GM21529 (cell line): ENCODE measurements around the gene SERPINE1.

Experiments used
- ATAC-seq: cut with Tn5 transposase; IDR thresholded peaks from one replicate; pipeline ENCODE4 v1.9.1; 2021; ENCODE audit not compliant: unreplicated experiment

Gene SERPINE1

DNA sequence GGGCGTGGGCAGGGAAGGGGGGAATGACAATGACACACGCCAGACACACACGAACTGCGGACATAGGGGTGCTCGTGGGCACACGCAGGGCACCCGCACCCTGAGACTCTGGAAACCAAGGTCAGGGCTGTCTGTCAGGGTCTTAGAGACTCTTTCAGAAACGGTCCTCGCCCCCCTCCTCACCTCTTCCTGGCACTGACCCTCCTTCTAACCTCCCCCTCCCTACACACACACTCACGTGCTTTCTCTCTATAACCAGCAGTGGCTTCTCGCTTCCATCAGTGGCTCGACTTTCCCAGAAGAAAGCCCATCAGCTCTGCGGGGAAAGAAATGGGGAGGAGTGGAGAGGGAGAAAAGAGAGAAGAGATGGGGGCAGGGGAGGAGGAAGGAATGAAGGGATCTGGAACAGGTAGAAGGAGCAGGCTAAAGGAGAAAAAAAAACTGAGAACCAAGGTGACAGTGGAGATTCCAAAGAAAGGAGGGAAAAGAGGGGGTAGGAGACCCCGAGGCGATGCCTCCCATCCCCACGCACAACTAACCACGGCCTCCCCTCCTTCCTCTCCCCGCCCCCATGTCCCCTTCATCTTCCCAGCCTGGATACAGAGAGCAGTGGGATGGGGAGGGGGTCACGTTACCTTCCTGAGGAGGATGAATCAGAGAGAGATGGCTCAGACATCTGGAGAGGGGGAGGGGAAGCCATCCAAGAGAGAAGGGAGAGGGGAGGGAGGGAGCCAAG lies 40.2 kb downstream of the SERPINE1 start:
- no peak for ATAC-seq

DNA sequence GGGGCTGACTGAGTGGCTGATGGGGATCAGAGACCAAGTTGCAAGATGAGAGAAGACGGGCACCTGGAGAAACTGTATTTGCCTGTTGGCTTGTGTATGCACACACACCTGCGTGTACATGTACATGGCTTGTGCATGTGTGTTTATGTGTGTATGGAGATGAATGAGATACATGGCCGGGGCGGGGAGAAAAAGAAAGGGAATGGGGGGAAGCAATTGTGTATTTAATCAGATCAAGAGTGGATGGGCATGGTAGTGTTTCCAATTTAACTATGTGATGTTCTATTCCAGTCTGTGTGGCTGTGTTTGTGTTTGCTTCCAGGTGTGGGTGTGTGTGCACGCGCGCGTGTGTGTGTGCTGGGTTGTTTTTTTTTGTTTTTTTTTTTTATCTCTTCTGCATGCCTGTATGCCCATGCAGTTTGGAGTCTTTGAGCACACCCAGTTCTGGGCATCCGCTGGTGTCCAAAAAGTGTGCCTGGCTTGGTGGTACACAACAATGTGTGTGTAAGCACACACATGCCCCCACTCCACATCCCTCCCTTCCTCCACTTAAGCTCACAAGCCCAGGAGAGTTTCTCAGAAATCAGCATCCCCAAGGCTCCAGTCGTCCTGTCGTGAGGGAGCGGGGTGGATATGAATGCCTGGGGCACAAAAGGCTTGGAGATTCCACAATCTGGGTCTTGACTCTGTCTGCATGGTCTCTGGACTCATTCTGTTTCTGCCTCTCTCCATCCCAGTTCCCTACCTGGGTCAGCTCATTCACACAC lies 40.9 kb downstream of the SERPINE1 start:
- no peak for ATAC-seq

DNA sequence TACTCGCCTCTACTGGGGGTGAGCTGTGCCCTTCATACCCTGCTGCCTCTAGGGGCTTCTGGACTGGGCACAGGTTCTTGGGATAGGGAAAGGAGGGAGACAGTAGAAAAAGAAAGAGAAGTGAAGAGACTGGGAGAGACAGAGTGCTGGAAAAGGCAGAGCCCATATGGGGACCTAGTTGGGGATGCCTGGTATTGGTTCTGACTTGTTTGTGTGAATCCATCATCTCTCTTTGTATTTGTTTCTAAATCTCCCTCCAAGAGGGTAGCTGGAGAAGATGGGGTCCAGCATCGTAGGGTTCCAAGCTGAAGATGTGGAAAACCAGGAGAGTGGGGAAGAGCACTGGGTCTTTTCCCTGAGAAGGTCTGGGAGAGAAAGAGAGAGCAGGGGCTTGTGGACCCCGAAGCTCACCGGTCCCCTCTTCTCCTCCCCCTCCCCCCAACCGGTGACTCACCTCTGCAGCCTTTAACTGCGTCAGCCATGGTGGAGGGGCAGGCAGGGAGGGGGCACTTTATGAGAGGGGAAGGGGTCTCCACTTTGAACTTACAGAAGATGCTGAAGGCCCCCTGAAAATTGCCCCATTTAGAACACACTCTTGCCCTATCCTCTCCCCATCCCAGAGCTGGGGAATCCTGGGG lies 41.6 kb downstream of the SERPINE1 start:
- no peak for ATAC-seq

DNA sequence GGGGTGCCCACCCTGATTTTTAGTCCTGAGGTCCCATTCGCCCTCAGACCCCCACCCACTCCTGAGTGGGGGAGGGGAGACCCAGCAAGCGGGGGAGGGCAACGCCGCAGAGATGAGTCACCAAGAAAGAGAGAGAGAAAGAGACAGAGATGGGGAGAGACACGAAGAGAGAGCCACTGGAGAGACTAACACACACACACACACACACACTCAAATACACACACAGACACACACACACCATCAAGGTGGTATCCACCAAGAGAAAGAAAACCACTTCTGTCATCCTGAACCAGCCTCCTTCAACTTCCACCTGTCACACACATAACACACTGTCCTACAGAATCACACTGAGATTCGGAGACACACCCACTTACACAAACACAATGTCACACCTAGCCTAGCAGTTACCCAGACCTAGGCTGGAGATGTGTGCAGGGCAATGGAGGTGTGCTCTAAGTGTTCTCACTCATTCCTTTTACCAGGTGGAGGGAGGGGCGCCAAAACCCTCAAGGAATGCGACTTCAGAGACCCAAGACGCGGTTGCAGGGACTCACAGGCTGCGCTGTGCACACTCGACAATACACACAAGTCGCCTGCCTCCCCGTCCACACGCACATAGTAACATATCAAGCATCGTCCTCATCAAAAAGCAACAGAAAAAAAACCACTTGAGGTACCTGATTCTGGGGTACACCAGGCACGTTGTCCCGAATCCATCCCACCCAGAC lies 42.4 kb downstream of the SERPINE1 start:
- ATAC-seq: no peak

DNA sequence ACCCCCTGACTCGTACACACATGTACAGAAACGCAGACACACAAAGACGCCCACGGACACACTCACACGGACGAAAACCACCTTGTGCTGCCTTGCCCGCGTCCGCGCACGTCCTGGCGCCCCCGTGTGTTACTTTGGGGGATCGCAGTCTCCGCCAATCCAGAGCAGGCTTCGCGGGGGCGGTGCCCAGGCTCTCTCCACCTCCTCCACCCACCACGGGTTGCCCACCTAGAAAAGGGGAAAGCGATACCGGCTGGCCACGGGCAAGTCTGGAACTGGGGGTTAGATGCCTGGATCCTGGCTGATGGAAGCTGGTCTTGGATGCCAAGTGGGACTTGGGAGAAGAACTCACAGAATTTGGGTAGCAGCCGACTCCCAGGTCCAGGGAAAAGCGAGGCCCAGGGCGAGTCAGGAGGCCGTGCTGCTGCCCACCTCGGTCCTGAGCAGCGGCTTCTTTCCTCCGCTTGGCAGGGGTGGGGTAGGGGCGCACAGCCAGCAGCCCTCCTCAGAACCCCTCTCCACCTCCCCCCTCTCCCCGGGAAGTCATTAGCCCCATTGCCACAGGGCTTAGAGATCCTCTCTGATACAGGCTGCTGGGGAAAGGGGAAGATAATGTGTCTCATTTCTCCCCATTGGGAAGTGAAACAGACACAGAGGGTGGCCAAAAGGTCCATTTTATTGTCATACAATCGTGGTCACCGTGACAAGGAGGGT lies 43.1 kb downstream of the SERPINE1 start:
- ATAC-seq: no peak

DNA sequence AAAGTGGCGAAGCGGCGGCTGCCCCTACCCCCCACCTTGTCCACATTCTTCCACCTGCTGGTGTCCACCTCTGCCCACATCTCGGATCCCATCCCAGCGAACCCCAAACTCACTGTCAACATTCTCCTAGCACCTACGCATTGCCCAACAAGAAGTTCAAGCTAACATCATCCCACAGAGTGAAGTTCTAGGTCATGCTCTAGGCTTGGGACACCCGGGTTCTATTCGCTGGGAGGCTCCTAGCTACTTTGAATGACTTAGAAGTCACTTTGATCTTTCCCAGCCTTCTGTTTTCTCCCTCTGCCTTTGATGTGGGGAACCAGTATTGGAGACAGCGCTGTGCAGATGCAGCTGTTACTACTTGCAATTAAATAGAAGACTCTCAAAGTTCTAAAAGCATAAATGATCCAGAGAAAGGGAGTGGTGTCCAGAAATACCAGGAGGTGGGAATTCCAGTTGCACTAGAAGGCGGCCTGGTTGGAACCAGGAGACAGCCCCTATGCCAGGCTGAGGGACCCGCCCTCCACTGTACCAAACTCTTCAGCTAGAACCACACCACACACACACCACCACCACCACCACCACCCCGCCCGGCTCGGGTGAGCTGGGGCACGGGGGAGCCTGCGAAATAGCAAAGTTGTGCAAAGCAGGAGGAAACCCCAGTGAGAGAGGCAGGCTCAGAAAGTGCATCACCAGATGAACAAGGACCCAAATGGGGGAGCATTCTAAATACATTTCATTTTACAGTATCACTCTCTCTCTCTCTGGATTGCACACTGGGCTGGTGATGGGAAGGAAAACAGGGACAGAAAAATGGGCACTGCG lies 43.9 kb downstream of the SERPINE1 start:
- no peak for ATAC-seq

DNA sequence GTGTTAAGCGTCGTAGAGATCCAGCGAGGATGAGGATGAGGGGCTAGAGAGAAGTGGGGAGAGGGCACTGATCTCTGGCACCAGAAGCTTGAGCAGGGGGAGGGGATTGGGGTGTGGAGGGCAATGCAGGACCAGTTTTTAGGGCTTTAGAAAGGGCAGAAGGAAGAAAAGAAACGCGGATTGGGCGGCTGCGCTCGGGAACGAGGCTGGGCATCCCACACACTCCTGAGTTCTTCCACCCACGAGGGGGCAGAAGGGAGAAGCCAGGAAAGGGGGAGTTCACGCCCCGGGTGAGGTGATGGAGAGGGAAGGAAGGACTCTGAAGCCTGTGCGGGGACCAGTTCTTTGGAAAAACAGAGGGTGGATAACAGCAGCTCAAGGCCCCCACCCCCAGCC lies 44.5 kb downstream of the SERPINE1 start:
- ATAC-seq: no peak

DNA sequence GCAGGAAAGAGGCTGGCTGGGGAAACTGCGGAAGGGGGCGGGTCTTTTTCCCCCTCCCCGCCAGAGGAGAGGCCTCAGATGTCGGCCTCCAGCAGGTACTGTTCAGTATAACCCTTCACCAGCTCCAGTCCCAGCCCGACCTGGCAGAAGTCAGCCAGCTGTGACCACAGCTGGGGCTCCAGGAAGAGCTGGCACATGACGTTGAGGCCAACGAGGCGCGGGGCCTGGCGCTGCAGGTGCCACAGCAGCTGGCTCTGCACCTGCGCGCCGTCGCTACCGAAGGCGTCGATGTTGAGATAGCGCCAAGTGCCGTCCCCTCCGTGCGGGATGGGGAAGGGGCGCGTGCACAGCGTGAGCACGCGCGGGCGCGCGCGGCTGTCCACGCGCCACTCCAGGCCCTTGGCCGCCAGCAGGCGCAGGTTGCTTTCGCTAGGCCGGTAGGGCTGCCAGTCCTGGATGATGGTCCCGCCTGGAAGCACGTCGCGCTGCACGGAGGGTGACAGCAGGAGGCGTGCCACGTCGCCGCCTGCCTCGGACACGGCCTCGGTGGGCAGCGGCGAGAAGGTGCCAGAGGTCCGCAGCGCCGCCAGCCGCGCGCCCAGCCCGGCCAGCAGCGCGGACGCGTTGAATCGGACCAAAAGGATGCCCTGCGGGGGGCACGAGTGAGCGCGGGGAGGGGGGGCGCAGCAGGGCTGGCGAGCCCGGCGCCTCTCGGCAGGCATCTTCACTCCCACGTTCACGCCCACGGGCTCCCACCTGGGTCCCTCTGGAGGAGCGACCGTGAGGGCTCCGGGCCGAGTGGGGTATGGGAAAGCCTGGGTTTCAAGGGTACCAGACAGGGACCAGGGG lies 45.3 kb downstream of the SERPINE1 start:
- ATAC-seq: no peak

DNA sequence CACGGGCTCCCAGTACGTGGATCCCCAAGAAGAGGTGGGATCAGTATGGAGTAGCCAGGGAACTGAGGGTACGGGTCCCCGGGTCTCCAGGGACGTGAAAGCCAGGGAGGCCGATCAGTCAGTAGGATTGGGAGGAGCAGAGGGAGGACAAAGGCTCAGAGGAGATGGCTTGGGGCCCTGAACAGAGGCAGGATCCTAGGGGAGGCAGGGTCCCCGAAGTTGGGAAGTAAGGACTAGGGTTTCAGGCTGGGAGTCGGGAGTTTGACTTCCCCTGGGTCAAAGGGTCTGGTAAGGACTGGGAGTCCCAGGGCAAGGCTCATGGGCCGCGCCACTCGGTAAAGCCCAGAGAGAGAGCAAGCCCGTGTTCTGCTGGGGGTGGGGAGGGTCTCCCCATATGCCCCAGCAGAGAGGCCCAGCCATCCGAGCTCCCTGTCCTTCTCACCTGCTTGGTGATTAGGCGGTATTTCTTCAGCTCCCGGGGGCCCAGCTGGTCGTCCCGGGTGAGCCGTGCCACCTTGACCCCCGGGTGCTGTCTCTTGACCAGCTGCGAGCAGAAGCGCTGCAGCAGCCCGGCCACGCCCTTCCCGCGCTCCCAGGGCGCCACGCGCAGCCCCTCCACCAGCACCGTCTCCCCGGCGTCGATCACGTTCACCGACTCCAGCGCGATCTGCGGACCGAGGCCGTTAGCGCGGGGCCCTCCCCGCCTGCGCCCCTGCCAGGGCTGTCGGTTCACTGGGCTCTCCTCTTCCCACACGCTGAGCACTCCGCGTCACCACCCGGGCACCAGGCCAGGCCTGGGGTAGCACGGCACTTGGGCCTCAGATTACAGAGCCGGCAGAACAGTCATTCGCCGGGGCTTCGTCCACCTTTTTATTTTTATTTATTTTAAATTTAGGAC lies 46.2 kb downstream of the SERPINE1 start:
- no peak for ATAC-seq

DNA sequence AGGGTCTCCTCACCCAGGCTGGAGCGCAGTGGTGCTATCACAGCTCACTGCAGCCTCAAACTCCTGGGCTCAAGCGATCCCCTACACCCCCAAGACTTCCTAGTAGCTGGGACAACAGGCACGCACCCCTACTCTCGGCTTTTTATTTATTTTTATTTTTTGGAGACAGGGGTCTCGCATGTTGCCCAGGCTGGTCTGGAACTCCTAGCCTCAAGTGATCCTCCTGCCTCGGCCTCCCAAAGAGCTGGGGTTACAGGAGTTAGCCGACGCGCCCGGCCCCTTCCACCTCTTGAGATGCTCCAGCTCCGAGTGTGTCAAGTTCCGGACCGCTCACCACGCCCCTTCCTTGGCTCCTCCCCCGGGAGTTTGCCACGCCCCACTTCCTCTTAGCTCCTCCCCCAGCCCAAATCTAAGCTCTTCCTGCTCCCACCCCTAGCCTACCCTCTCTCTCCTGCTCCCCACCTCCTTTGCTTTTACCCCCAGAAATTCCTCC lies 46.9 kb downstream of the SERPINE1 start:
- ATAC-seq: no peak

DNA sequence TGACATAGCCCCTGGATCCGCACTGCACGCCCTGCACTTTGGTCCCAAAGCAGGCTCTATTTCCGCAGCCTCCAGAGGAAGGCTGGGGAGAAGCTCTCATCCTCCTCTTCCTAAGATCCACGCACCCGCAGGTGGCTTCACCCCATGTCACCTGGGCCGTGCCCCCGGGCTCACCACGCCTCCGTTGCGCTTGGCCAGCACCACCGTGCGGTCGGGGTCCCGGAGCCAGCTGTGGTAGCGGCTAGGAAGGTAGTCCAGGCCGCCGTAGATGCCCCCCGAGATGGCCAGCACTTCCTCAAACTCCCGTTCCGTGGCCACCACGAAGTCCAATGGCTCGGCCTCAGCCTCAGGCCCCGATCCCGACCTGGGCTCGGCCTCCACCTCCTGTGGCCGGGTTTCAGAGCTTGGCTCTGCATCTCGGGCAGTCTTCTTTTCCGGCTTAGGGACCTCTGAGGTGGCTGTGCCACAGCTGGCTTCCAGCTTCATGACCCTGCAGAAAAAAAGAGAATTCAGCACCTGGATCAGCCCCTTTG lies 47.5 kb downstream of the SERPINE1 start:
- no peak for ATAC-seq

DNA sequence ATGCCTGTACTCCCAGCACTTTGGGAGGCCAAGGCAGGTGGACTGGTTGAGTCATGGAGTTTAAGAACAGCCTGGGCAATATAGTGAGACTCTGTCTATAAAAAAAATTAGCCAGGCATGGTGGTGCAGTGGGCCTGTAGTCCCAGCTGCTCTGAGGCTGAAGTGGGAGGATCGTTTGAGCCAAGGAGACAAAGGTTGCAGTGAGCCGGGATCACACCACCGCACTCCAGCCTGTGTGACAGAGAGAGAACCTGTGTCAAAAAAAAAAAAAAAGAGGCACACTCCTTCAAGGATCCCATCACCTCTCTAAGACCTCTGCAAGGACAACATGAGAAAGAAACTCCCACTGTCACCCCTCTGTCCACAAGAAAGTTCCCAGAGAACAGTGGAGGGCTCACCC lies 48.8 kb downstream of the SERPINE1 start:
- no peak for ATAC-seq

DNA sequence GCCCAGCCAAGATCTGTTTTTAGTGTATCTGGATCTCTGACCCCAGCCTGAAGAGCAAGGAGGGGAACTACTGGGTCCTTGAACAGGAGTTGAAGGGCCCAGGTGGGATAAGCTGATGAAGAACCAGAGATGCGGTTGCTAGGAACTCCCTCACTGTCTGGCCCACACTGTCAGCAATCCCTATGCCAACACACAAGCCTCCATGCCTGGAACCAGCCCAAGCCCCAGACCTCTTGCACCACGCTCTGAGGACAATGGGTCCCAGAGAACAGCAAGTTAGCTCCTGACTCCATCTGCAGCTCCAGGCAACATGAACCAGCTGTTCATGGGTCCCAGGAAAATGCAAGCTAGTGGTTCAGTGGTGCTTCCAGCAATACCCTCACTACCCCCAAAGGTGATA lies 50.7 kb downstream of the SERPINE1 start:
- ATAC-seq: no peak

DNA sequence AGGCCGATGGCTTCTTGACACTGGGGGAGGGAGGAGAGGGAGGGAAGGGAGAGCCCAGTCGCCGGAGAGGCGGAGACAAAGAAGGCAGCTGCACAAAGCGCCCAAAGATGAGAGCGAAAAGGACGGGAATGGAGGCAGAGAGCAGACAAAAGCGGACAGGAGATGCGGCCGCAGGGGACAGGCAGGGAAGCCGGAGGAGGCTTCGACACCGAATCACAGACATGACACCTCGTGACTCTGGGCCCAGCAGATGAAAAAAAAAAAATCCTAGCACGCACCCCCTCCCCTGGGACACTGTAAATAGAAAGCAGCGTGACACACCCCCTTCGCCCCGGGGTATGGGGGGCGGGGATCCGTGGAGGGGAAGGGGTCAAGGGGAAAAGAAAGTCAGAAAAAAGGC lies 52.2 kb downstream of the SERPINE1 start:
- no peak for ATAC-seq

DNA sequence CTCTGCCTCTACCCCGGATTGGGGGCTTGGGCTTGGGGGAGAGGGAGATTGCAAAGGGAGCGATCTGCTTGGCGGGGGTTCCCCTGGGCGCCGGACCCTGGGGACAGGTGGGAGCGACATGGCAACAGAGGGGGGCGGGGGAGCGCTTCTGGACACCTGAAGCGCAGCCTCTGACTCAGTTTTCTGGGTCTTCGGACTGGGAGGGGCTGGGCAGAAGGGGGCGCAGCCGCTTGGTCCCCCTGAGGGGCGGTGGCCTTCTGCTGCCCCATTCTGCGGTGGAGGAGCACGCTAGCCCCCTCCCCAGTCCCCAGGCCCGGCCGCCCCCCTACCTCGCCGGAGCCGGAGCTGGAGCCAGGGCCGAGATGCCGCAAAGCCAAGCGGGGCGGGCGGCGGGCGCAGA lies 52.8 kb downstream of the SERPINE1 start:
- no peak for ATAC-seq

DNA sequence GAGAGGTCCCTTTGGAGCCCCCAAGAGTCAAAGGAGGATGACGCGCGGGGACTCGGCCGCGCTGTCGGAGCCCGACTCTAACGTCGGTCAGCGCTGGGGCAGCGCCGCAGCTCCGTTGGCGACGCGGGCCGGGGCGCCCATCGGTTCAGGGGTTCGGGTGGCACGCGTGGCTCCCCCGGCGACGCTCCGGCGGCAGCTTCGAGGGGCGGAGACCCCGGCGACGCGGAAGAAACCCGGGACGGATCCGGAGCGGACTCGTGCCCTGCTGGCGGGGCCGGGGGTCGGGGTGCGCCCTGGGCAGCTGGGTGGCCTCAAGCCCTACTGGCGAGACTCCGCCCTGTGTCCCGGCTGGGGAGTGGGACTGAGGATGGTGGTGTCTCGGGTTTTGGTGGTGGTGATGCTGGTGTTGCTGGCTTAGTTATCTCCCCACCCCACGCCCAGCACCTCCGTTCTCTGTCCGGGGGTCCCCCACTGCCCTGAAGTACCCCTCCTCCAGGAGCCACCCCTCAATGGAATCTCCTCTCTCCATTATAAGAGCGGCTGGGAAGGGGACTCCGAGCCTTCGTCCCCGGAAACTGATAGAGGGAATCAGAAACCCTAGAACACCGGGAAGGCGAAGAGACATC lies 53.3 kb downstream of the SERPINE1 start, which contains the start of gene NAT16:
Gene NAT16, minus strand, starts transcription at position 164 of the 626 bp plus-strand sequence. CDS start 5,486 bp downstream, outside the sequence.
- ATAC-seq: no peak

DNA sequence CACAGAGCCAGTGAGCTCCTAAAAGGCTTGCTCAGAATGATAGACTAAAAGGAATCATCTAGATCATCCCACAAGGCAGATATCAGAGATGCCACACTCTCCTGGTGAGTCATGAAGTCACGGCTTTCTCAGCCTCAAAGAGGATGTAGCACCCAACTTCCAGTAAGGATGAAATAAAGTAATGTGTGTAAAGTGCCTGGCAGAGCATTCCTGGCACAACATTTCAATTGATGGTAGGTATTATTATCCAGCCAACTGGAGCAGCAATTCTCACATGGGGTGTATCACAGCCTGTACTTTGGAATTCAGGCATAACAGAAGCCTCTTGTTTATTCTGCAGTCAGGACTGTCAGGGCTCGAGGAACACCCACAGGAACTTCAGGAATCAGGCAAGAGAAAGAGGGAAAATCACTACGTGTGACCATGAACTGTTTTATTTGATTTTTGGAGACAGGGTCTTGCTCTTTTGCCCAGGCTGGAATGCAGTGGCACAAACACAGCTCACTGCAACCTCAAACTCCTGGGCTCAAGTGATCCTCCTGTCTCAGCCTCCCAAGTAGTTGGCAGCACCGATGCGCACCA lies 58.4 kb downstream of the SERPINE1 start:
- no peak for ATAC-seq
